ENCODE results near the gene PSMD9.
"Not testable (repeated sequence)": the region's sequence is repeated elsewhere in the genome, so short reads cannot be mapped to it uniquely, and the experiment has no call there.

The PSMD9 gene

DNA sequence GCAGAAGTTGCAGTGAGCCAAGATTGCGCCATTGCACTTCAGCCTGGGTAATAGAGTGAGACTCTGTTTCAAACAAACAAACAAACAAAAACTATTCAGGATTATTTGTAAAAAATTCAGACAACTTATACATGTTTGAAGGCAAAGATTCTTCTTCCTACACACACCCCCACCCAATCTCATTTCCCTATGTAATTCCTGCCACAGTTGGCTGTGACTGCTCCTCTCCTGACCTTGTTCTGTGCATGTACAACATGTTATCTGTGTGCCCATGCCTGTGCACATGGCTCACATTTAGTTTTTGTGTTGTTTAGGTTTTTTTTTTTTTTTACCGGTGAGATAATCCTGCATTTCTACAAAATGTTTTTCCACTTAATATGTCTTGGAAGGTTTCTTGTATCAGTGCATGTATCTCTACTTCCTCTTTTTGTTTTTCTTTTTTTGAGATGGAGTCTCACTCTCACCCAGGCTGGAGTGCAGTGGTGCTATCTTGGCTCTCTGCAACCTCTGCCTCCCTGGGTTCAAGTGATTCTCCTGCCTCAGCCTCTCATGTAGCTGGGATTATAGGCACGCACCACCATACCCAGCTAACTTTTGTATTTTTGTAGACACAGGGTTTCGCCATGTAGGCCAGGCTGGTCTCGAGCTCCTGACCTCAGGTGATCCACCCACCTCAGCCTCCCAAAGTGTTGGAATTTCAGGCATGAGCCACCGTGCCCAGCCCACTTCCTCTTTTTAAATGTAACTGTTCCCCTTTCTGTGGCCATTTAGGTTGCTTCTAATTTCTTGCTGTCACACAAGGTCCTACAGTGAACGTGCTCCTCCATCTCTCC lies 38.5 kb downstream of the PSMD9 start:
- no peak for DNase-seq

GRCh38 chr12:121927813-121928212 lies 39.2 kb downstream of the PSMD9 start:
- DNase-seq, result peak; percentile 34

DNA sequence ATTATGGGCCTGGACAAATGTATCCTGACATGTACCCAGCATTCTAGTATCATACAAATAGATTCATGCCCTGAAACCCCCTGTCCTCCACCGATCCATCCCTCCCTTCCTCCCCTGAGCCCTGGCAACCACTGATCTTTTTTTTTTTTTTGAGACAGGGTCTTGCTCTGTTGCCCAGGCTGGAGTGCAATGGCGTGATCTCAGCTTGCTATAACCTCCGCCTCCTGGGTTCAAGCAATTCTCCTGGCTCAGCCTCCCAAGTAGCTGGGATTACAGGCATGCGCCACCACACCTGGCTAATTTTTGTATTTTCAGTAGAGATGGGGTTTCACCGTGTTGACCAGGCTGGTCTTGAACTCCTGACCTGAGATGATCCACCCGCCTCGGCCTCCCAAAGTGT lies 41.0 kb downstream of the PSMD9 start:
- DNase-seq, result not testable (repeated sequence)

- no peak for DNase-seq
These were observed 42.3 kb downstream of the PSMD9 start for GRCh38 chr12:121930862-121931261.

GRCh38 chr12:121932176-121932536 lies 43.6 kb downstream of the PSMD9 start:
- no peak for DNase-seq

DNA sequence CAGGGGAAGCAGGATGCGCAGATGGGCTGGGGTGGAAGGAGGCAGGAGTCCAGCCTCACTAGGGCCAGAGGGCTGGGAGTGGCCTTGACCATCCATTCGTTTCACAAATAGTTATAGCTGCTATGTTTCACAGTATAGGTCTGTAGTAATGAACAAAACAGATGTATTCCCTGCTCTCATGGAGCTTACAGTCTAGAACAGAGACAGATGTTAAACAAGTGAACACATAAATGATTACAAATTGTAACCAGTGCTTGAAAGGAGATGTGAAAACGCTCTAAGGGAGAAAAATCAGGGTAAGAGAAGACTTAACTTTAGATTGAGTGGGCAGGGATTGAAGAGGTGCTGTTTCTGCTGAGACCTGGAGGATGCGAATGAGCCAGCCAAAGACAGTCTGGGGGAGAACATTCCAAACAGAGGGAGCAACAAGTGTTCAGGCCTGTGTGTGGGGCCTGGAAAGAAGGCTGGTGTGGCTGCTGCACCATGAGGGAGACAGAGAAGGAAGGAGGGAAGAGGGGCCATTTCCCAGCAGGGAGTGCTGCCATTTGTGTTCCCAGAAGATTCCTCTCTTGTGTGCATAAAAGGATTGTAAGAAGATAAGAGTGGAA lies 44.4 kb downstream of the PSMD9 start:
- no peak for DNase-seq

GRCh38 chr12:121933522-121934308 lies 45.1 kb downstream of the PSMD9 start:
- DNase-seq, result peak; percentile 33

DNA sequence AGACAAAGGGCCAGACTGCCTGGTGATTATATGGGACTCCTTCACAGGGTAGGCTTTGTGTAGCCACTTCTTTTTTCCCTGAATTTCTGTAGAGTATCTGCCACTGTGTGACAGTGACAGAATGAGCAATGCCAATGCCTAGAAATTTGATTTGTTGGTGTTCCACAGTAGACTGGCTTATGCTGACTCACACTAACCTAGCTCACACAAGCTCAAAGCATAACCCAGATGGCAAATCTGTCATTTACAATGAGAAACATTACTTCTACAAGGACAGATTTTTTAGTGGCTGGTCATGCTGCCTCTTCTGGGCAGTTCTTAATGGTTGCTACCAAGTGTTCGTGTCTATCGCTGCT lies 45.7 kb downstream of the PSMD9 start:
- no peak for DNase-seq

GRCh38 chr12:121937654-121938053 lies 49.1 kb downstream of the PSMD9 start:
- no peak for DNase-seq

DNA sequence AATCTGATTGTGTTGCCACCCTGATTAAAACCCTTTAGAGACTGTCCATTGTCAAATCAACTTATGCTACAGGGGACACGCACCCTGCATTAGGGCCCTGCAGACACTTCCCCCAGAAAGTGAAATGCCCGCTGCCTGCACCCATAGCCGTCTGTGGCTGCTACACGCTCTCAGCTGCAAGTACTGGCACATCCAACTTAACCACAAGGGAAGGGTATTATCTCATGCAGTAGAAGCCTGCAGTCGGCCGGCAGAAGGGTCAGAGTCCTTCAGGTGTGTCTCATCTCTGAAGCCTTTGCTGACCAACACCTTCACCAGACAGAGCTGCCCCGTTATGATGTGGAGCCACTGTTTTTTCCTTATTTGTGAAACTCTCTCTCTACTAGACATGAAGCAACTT lies 50.6 kb downstream of the PSMD9 start:
- no peak for DNase-seq

GRCh38 chr12:121939992-121940766 lies 51.6 kb downstream of the PSMD9 start:
- DNase-seq, result no peak

GRCh38 chr12:121942145-121942718 lies 53.6 kb downstream of the PSMD9 start:
- DNase-seq, result peak; percentile 64

- no peak for DNase-seq
These were observed 55.3 kb downstream of the PSMD9 start for GRCh38 chr12:121943926-121944325.

- no peak for DNase-seq
These were observed 57.9 kb downstream of the PSMD9 start for GRCh38 chr12:121946313-121947025.

DNA sequence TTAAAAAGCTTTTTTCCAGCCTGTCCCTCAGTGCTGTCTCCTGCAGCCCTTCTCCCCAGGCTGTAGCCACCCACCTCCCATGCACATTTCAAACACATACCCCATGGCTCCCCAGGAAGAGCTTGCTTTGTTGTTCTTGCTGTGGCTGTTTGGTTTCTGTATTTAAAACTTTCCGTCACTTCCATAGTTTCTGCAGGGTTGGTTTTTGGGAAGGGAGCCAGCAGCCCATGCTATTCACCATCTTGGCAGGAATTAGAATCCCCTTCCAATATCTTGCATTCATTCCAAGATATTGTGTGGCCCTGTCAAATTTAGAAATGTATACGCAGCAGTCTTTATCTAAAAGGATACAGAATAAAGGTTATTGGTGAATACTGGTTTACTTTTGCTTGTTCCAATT lies 59.4 kb downstream of the PSMD9 start:
- DNase-seq, result no peak

- peak; percentile 90 for DNase-seq
These were observed 61.2 kb downstream of the PSMD9 start for GRCh38 chr12:121949648-121950397.

- no peak for DNase-seq
These were observed 64.6 kb downstream of the PSMD9 start for GRCh38 chr12:121953117-121953692.

DNA sequence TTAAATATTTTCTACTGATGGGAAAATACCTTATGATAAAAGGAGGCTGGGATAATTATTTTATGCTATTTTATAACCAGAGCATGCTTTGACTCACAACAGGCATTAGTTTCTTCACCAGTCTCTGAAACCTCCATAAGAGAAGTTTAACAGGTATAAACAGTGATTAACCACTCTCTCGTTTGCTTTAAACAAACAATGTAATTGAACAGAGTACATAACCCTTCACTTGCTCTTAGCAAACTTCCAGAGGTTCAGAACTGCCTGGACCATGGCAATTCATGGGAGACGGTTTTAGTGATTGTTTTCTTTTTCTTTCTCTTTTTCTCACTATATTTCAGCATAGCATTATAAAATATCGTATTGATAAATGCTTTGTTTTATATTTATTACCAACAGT lies 65.1 kb downstream of the PSMD9 start:
- no peak for DNase-seq

GRCh38 chr12:121955258-121956237 lies 67.0 kb downstream of the PSMD9 start:
- peak; percentile 25 for DNase-seq

Measured in EL (cell line).